Gastrocnemius medialis (tissue), 4 donors: ENCODE data around the gene RUNX1.

Experiments used
- POLR2A ChIP-seq, 2 donors: fragments of 450-650 bp; IDR thresholded peaks; one replicate each; pipeline ENCODE4 v1.6.1; 2017; ENCODE audit warnings: antibody characterized with exemption in 2 of 2, mild to moderate bottlenecking in 2 of 2, moderate library complexity in 2 of 2
- TF ChIP-seq, protein P1 (sequence below), 5 experiments: fragments of 450-650 bp in 3 of 5; fragments of 200-600 bp in 2 of 5; sonication (generic) in 2 of 5; IDR thresholded peaks in 4 of 5; conservative IDR thresholded peaks in 1 of 5; 1 replicate in 4 of 5; 2 replicates in 1 of 5; pipeline ENCODE4 v1.5.1; 2016 to 2019; ENCODE audit warnings: antibody characterized with exemption in 5 of 5, mild to moderate bottlenecking in 3 of 5, moderate library complexity in 3 of 5

DNA sequence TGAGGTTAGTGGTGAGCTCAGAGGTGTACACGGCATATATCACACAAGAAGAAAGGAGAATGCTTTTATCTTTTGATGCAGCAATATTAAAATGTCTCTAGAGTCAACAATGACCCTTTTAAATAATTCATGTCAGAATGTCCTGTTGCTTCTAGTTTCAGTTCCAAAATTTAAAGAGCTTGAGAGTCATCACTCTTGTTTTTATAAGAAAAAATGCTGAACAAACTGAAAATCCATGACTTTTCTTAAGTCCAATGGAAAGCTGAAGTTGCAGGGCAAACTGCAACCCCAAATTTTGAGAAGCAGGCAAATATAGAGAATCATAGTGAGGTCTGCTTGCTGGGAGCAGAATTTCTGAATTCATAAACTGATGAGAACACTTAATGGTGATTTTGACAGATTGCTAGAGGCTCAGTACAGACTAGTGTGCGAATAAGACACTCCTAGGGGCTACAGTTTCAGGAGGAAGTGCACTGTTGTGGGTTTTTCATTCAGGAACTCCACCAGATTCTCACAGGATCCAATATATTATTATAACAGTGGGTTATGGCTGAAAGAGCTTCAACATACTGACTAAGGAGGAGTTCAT is 245.2 kb downstream of the RUNX1 start:
- no peak for TF ChIP-seq POLR2A (IDR thresholded peaks at IDR 0.05)
- TF ChIP-seq, protein P1, sequence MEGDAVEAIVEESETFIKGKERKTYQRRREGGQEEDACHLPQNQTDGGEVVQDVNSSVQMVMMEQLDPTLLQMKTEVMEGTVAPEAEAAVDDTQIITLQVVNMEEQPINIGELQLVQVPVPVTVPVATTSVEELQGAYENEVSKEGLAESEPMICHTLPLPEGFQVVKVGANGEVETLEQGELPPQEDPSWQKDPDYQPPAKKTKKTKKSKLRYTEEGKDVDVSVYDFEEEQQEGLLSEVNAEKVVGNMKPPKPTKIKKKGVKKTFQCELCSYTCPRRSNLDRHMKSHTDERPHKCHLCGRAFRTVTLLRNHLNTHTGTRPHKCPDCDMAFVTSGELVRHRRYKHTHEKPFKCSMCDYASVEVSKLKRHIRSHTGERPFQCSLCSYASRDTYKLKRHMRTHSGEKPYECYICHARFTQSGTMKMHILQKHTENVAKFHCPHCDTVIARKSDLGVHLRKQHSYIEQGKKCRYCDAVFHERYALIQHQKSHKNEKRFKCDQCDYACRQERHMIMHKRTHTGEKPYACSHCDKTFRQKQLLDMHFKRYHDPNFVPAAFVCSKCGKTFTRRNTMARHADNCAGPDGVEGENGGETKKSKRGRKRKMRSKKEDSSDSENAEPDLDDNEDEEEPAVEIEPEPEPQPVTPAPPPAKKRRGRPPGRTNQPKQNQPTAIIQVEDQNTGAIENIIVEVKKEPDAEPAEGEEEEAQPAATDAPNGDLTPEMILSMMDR (IDR thresholded peaks at IDR 0.05 in 4 of 5, conservative IDR thresholded peaks at IDR 0.05 in 1 of 5): no peak
